GM21529 (cell line): ENCODE measurements around the gene TMEM208.

Experiments used
- ATAC-seq: cut with Tn5 transposase; IDR thresholded peaks from one replicate; pipeline ENCODE4 v1.9.1; 2021; ENCODE audit not compliant: unreplicated experiment

The TMEM208 gene

GRCh38 chr16:67248401-67249177 is 21.7 kb downstream of the TMEM208 start, which contains the start of gene SLC9A5:
Gene SLC9A5, plus strand, starts transcription at chr16:67248979. Its CDS starts 36 bp downstream, at chr16:67249015.
- ATAC-seq = no peak

- no peak for ATAC-seq
Observed at GRCh38 chr16:67249178-67250044, 22.5 kb downstream of the TMEM208 start.

- no peak for ATAC-seq
Observed at GRCh38 chr16:67250045-67250327, 23.1 kb downstream of the TMEM208 start.

DNA sequence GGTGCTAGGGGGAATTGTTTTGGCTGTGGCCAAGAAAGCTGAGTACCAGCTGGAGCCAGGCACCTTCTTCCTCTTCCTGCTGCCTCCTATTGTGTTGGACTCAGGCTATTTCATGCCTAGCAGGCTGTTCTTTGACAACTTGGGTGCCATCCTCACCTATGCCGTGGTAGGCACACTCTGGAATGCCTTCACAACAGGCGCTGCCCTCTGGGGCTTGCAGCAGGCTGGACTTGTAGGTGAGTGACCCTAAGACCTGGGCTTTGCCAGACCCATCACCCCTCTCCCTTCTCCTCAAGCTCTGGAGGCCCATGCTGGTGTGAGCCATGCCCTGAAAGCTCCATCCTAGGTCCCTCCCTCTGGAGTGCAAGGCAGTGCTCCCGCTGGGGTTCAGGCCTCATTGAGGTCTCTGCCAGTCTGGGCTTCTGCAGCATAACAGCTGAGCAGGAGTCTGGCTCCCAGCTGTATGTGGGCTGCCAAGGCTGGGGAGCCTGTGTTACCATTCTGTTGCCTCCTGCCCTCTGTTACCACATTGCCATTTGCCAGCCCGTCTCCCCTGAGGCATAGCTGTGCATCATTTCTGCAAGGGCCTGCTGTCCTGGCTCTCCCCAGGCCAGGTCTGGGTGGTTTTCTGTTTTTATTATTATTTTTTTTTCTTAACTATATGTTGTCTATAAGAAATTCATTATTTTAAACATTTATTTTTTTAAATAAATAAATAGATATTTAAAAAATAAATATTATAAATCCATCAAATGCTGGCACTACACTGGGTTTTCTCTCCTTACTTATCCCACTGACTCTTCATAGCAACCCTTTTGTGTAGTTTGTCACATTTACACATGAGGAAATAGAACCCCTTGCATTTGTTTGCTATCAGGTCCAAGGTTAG is 25.9 kb downstream of the TMEM208 start:
- no peak for ATAC-seq

- ATAC-seq = no peak
Observed at GRCh38 chr16:67254801-67255552, 28.0 kb downstream of the TMEM208 start.

GRCh38 chr16:67255553-67256221 is 28.8 kb downstream of the TMEM208 start:
- ATAC-seq = no peak

DNA sequence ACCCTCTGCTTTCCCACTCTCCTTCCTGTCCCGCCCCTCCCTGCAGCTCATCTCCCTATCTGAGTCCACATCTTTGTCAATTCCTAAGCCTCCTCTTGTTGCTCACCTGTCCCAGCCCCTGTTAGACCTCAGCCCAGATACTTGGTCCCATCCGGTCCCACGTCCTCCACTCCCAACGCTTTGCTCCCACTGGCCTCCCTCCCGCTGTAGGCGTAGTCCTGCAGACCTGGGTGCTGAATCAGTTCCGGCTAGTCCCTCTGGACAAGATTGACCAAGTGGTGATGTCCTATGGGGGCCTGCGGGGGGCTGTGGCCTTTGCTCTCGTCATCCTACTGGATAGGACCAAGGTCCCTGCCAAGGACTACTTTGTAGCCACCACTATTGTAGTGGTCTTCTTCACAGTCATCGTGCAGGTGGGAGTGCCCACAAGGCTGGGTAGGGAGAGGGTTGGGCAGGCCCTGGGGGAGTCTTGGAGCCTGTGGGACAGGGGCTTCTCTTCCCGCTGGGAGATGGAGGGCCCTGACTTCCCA is 29.8 kb downstream of the TMEM208 start:
- no peak for ATAC-seq

GRCh38 chr16:67257486-67258160 is 30.7 kb downstream of the TMEM208 start:
- no peak for ATAC-seq

DNA sequence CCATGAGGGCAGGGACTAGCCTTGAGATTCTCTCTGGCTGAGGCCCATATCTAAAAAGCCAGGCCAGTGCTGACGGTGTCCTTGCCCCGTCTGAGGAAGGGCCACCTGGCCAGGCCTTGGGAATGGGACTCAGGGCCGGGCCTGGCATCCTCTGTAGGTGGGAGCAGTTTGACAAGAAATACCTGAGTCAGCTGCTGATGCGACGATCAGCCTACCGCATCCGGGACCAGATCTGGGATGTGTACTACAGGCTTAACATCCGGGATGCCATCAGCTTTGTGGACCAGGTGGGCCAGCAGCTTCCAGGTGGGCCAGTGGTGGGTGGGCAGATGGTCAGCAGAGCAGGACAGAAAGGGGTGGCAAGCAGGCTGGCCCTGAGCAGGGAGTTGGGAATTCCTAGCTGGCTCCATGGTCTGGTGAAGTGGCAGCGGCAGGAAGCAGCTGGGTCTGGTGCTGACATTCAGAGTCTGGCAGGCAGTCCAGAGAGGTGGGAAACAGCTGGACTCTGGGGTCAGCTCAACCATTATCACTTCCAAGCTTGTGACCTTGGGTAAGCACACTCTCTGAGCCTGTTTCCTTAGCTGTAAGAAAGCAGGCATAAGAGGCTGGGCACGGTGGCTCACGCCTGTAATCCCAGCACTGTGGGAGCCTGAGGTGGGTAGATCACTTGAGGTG is 31.4 kb downstream of the TMEM208 start:
- no peak for ATAC-seq

DNA sequence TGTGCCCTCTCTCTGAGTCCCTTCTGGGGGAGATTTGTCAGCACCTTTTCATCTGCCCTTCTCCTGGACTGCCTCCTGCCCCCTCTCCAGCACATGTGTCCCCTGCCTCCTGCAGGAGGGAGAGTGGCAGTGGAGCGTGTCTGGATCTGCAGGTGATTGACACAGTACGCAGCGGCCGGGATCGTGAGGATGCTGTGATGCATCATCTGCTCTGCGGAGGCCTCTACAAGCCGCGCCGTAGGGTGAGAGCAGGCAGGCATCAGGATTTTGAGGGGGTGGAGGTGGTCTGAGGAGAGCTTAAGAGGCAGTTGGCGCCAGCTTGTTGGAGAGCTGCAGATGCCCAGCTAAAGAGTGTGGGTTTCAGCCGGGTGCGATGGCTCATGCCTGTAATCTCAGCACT is 32.8 kb downstream of the TMEM208 start:
- no peak for ATAC-seq

DNA sequence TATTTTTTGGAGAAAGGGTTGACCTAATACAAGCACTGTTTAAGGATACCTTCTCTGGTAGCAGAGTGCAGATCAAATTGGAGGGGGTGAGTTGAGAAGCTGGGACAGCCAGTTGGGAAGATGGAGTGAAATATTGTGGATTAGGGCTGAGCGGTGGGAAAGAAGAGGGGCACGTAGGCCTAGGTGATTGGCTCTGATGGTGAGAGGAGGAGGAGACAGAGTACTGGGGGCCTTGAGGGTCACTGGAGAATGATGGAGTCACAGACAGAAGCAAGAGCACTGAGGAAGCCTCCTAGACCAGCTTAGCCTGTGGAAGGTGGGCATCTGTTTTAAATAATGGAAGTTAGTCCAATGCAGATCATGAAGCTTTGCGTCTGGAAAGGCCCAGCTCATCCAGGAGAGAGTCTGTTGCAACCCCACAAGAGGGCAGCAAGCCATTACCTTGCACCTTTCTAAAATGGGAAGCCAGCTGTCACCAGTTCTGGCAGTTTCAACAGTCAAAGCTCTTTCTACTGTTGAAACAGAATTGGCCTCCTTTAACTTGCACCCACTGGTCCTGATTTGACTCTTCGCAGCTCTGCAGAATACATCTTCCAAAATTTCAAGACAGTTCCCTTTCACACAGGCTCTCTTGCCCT is 33.6 kb downstream of the TMEM208 start:
- no peak for ATAC-seq

DNA sequence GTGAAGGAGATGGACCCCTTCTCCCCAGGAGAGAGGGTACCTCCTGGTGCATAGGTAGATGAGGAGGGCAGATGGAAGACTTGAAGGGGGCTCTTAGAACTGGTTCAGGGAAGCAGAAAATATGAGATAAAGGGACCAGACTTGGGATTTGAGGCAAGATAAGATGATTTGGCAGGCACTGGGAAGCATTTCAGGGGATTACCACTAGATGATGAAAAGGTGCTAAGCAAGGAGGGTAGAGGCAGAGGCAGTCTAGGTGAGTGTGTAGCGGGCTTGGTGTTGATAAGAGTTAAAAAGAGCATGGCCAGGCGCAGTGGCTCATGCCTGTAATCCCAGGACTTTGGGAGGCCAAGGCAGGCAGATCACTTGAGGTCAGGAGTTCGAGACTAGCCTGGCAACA is 36.3 kb downstream of the TMEM208 start:
- ATAC-seq = no peak

- no peak for ATAC-seq
Observed at GRCh38 chr16:67264277-67264676, 37.3 kb downstream of the TMEM208 start.

DNA sequence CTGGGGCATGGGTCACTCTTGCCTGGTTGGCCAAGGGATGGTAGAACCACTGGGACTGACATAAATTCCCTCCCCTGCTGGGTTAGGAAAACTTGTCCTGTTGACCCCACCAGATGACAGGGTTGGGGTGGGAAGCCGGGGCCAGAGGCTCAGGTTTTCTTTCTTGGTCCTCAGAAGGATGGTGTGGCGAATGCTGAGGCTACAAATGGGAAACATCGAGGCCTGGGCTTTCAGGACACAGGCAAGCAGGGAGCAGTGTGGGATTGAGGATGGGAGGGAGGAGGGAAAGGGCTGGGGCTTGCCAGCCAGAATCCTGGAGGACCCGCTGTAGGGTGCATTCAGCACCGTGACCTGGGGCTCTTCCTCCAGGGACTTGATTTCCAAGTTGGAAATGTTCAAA is 37.9 kb downstream of the TMEM208 start:
- no peak for ATAC-seq

DNA sequence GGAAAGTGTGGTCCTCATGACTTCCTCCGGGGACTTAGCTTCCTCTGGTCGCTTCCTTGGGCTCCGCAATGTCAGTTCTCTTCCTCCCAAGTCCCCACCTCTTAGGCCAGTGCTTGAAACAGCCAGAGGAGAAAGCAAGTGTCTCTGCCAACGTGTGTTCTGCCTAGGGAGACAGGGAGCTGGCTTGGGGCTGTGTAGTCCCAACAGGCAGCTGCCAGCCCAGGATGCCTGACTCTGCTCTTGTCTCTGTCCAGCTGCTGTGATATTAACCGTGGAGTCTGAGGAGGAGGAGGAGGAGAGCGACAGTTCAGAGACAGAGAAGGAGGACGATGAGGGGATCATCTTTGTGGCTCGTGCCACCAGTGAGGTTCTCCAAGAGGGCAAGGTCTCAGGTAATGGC is 38.9 kb downstream of the TMEM208 start:
- no peak for ATAC-seq

DNA sequence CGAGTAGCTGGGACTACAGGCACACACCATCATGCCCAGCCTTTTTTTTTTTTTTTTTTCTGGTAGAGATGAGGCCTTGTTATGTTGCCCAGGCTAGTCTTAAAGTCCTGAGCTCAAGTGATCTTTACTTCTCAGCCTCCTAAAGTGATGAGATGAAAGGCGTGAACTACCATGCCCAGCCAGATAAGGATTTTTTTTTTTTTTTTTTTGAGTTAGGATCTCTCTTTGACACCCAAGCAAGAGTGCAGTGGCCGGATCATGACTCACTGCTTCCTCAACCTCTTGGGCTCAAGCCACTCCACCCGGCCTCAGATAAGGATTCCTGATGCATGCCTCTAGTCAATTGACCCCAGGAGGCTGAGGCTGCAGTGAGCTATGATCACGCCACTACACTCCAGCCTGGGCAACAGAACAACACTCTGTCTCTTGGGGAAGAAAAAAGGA is 41.2 kb downstream of the TMEM208 start:
- ATAC-seq = no peak

GRCh38 chr16:67269766-67270165 is 42.8 kb downstream of the TMEM208 start:
- ATAC-seq = no peak

GRCh38 chr16:67270931-67271338 is 44.0 kb downstream of the TMEM208 start:
- ATAC-seq = no peak
